Ishikawa (cell line): ENCODE data around the gene PCDHGA5.

Experiments used
- CEBPB ChIP-seq: IDR thresholded peaks from 2 replicates; pipeline ENCODE4 v1.6.1; 2012
- CREB1 ChIP-seq: IDR thresholded peaks from 2 replicates; pipeline ENCODE4 v1.6.1; 2012; ENCODE audit warnings: low read depth
- EGR1 ChIP-seq: IDR thresholded peaks from 2 replicates; pipeline ENCODE4 v1.6.1; 2012
- EP300 ChIP-seq: IDR thresholded peaks from 2 replicates; pipeline ENCODE4 v1.6.1; 2012; ENCODE audit warnings: borderline replicate concordance
- FOXM1 ChIP-seq: IDR thresholded peaks from 2 replicates; pipeline ENCODE4 v1.6.1; 2012; ENCODE audit warnings: low read depth, borderline replicate concordance
- NFIC ChIP-seq: IDR thresholded peaks from 2 replicates; pipeline ENCODE4 v1.6.1; 2012
- RAD21 ChIP-seq: IDR thresholded peaks from 2 replicates; pipeline ENCODE4 v1.6.1; 2012; ENCODE audit warnings: low read depth
- TAF1 ChIP-seq: IDR thresholded peaks from 2 replicates; pipeline ENCODE4 v1.6.1; 2012; ENCODE audit warnings: low read depth, mild to moderate bottlenecking
- TCF12 ChIP-seq: IDR thresholded peaks from 2 replicates; pipeline ENCODE4 v1.6.1; 2012; ENCODE audit warnings: low read depth
- TEAD4 ChIP-seq: IDR thresholded peaks from 2 replicates; pipeline ENCODE4 v1.6.1; 2012
- YY1 ChIP-seq: IDR thresholded peaks from 2 replicates; pipeline ENCODE4 v1.6.1; 2012; ENCODE audit warnings: low read depth
- ZBTB7A ChIP-seq: IDR thresholded peaks from 2 replicates; pipeline ENCODE4 v1.6.1; 2012; ENCODE audit warnings: low read depth
- TF ChIP-seq, protein P1 (sequence below): IDR thresholded peaks from 2 replicates; pipeline ENCODE4 v1.6.1; 2012
- TF ChIP-seq, protein P2 (sequence below): IDR thresholded peaks from 2 replicates; pipeline ENCODE4 v1.6.1; 2012
- TF ChIP-seq, protein P3 (sequence below): IDR thresholded peaks from 2 replicates; pipeline ENCODE4 v1.6.1; 2012; ENCODE audit warnings: low read depth, mild to moderate bottlenecking

PCDHGA5 gene

DNA sequence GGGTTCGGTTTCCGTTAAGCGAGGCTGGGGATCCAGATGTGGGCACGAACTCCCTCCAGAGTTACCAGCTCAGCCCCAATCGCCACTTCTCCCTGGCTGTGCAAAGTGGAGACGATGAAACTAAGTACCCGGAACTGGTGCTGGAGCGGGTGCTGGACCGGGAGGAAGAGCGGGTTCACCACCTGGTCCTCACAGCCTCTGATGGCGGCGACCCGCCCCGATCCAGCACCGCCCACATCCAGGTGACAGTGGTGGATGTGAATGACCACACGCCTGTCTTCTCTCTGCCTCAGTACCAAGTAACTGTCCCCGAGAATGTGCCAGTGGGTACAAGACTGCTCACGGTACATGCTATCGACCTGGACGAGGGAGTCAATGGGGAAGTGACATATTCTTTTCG, 19.4 kb downstream of the PCDHGA5 start:
- TF ChIP-seq FOXM1 (no peak), CEBPB (no peak), TEAD4 (no peak)
- TF ChIP-seq, protein P1, sequence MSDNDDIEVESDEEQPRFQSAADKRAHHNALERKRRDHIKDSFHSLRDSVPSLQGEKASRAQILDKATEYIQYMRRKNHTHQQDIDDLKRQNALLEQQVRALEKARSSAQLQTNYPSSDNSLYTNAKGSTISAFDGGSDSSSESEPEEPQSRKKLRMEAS = no peak
- TF ChIP-seq, protein P2, sequence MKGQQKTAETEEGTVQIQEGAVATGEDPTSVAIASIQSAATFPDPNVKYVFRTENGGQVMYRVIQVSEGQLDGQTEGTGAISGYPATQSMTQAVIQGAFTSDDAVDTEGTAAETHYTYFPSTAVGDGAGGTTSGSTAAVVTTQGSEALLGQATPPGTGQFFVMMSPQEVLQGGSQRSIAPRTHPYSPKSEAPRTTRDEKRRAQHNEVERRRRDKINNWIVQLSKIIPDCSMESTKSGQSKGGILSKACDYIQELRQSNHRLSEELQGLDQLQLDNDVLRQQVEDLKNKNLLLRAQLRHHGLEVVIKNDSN = no peak

DNA sequence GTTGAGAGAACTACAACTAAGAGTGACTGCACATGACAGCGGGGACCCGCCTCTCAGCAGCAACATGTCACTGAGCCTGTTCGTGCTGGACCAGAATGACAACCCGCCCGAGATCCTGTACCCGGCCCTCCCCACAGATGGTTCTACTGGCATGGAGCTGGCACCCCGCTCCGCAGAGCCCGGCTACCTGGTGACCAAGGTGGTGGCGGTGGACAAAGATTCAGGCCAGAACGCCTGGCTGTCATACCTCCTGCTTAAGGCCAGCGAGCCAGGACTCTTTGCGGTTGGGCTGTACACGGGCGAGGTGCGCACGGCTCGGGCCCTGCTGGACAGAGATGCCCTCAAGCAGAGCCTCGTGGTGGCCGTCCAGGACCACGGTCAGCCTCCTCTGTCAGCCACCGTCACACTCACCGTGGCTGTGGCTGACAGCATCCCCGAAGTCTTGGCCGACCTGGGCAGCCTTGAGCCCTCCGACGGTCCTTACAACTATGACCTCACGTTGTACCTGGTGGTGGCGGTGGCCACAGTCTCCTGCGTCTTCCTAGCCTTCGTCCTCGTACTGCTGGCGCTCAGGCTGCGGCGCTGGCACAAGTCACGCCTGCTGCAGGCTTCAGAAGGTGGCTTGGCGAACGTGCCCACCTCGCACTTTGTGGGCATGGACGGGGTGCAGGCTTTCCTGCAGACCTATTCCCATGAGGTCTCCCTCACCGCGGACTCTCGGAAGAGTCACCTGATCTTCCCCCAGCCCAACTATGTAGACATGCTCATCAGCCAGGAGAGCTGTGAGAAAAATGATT, 20.7 kb downstream of the PCDHGA5 start:
- TF ChIP-seq, protein P1 = no peak
- TF ChIP-seq YY1 = no peak
- TF ChIP-seq CEBPB = no peak
- no peak for TF ChIP-seq FOXM1
- TF ChIP-seq TCF12 = no peak
- TF ChIP-seq NFIC = no peak
- TF ChIP-seq TEAD4 = no peak
- TF ChIP-seq EP300 = no peak
- TF ChIP-seq EGR1 = no peak
- no peak for TF ChIP-seq RAD21

DNA sequence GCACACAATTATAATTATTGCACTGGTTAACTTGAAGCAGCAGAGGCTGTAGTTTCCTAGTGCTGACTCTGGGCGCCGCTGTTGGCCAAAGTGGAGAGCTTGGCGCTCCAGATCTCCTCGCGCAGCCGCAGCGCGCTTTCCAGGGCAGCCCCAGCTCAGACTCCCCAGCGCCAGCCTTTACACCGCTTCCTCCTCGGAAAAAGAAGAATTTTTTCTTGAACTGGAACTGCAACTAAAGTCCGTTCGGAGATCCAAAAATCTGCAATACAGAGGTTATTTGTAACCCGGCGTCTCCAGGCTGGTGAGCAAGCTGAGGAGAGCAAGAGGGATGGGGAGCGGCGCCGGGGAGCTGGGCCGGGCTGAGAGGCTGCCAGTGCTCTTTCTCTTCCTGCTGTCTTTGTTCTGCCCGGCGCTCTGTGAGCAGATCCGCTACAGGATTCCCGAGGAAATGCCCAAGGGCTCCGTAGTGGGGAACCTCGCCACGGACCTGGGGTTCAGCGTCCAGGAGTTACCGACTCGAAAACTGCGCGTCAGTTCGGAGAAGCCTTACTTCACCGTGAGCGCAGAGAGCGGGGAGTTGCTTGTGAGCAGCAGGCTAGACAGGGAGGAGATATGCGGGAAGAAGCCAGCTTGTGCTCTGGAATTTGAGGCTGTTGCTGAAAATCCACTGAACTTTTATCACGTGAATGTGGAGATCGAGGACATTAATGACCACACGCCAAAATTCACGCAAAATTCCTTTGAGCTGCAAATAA, 23.8 kb downstream of the PCDHGA5 start, which contains the start of gene PCDHGB4:
PCDHGB4 (plus strand) TSS at position 142 of the 755 bp plus-strand sequence; CDS start at position 329, 187 bp downstream.
- peak; percentile 52 for TF ChIP-seq RAD21

DNA sequence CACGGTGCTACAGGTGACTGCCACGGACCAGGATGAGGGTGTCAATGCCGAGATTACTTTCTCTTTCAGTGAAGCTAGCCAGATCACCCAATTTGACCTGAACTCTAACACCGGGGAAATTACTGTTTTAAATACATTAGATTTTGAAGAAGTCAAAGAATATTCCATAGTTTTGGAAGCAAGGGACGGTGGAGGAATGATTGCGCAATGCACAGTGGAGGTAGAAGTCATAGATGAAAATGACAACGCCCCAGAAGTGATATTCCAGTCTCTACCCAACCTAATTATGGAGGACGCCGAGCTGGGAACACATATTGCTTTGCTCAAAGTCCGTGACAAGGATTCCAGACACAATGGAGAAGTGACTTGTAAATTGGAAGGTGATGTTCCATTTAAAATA, 24.7 kb downstream of the PCDHGA5 start:
- TF ChIP-seq EP300 (no peak), TEAD4 (no peak), FOXM1 (no peak), TCF12 (no peak), CEBPB (peak; percentile 76), NFIC (no peak), TAF1 (no peak), ZBTB7A (no peak)
- TF ChIP-seq, protein P3, sequence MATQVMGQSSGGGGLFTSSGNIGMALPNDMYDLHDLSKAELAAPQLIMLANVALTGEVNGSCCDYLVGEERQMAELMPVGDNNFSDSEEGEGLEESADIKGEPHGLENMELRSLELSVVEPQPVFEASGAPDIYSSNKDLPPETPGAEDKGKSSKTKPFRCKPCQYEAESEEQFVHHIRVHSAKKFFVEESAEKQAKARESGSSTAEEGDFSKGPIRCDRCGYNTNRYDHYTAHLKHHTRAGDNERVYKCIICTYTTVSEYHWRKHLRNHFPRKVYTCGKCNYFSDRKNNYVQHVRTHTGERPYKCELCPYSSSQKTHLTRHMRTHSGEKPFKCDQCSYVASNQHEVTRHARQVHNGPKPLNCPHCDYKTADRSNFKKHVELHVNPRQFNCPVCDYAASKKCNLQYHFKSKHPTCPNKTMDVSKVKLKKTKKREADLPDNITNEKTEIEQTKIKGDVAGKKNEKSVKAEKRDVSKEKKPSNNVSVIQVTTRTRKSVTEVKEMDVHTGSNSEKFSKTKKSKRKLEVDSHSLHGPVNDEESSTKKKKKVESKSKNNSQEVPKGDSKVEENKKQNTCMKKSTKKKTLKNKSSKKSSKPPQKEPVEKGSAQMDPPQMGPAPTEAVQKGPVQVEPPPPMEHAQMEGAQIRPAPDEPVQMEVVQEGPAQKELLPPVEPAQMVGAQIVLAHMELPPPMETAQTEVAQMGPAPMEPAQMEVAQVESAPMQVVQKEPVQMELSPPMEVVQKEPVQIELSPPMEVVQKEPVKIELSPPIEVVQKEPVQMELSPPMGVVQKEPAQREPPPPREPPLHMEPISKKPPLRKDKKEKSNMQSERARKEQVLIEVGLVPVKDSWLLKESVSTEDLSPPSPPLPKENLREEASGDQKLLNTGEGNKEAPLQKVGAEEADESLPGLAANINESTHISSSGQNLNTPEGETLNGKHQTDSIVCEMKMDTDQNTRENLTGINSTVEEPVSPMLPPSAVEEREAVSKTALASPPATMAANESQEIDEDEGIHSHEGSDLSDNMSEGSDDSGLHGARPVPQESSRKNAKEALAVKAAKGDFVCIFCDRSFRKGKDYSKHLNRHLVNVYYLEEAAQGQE = no peak

DNA sequence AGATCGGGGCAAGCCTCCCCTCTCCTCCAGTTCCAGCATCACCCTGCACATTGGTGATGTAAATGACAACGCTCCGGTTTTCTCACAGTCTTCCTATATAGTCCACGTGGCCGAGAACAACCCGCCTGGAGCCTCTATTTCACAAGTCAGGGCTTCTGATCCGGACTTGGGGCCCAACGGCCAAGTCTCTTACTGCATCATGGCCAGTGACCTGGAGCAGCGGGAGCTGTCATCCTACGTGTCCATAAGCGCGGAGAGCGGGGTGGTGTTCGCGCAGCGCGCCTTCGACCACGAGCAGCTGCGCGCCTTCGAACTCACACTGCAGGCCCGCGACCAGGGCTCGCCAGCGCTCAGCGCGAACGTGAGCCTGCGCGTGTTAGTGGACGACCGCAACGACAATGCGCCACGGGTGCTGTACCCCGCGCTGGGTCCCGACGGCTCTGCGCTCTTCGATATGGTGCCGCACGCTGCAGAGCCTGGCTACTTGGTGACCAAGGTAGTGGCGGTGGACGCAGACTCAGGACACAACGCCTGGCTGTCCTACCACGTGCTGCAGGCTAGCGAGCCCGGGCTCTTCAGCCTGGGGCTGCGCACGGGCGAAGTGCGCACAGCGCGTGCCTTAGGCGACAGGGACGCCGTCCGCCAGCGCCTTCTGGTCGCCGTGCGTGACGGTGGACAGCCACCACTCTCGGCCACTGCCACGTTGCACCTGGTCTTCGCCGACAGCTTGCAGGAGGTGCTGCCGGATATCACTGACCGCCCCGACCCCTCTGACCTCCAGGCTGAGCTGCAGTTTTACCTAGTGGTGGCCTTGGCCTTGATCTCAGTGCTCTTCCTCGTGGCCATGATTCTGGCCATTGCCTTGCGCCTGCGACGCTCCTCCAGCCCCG, 25.4 kb downstream of the PCDHGA5 start:
- TF ChIP-seq NFIC (no peak), CREB1 (no peak), TCF12 (no peak), ZBTB7A (no peak), EP300 (no peak), EGR1 (no peak), CEBPB (no peak), TAF1 (no peak), FOXM1 (no peak), TEAD4 (no peak), RAD21 (no peak), YY1 (no peak)
- TF ChIP-seq, protein P3 = no peak
- TF ChIP-seq, protein P1 = no peak
- TF ChIP-seq, protein P2 = no peak
